Calu3 (cell line): ENCODE results near the gene MIOX. TPM values are rescaled to one million over a fixed set of nuclear protein-coding genes. Genes with fewer than 3 reads are reported as not detected.
A peak's percentile ranks its signal among the peaks of the same experiment; 100 is the strongest.

Experiments used
- BruUV-seq: library from RNA; stranded (reverse); fragments of 400-500 nt; replicated peaks from 2 replicates; lab custom pipeline; 2021; lab: Mats Ljungman, UMichigan
- CTCF ChIA-PET: fragments of 300-600 bp; sonication (Branson Sonifier 250); formaldehyde crosslinking; loops from one replicate; lab custom pipeline; 2022; ENCODE audit warnings: antibody characterized with exemption; lab: Charles Lee
- DNase-seq: peaks from one replicate; pipeline ENCODE4 v3.0.0; 2022
- H3K27ac Mint-ChIP-seq: one replicate; pipeline ENCODE4 v1.8.0; 2022; ENCODE audit warnings: mixed read lengths; ENCODE audit not compliant: unreplicated experiment
- H3K27me3 Mint-ChIP-seq: one replicate; pipeline ENCODE4 v1.8.0; 2022; ENCODE audit warnings: mixed read lengths; ENCODE audit not compliant: unreplicated experiment
- H3K36me3 Mint-ChIP-seq: one replicate; pipeline ENCODE4 v1.8.0; 2022; ENCODE audit warnings: mild to moderate bottlenecking, moderate library complexity, mixed read lengths; ENCODE audit not compliant: insufficient read depth, unreplicated experiment
- H3K4me1 Mint-ChIP-seq: one replicate; pipeline ENCODE4 v1.8.0; 2022; ENCODE audit warnings: mild to moderate bottlenecking, low read depth, mixed read lengths; ENCODE audit not compliant: unreplicated experiment
- H3K4me3 Mint-ChIP-seq: one replicate; pipeline ENCODE4 v1.8.0; 2022; ENCODE audit warnings: mild to moderate bottlenecking, low read depth, moderate library complexity, mixed read lengths; ENCODE audit not compliant: unreplicated experiment
- H3K9me3 Mint-ChIP-seq: one replicate; pipeline ENCODE4 v1.8.0; 2022; ENCODE audit warnings: low read depth, mixed read lengths; ENCODE audit not compliant: unreplicated experiment
- intact Hi-C: fragments of 100-400 bp; cut with micrococcal nuclease; formaldehyde crosslinking; loops from one replicate; pipeline ENCODE4 v1.10.0; 2022; ENCODE audit not compliant: unreplicated experiment
- total RNA-seq: library from RNA; stranded (reverse); gene quantifications from 2 replicates; pipeline ENCODE4 v1.2.3, GENCODE V29; 2022
- TF ChIP-seq, protein P1 (sequence below): fragments of 200-600 bp; IDR thresholded peaks from one replicate; pipeline ENCODE4 v1.8.0; 2022; ENCODE audit warnings: antibody characterized with exemption; ENCODE audit not compliant: unreplicated experiment

MIOX gene
- total RNA-seq, 1 experiment from 2014 or later: 0.45 TPM

DNA sequence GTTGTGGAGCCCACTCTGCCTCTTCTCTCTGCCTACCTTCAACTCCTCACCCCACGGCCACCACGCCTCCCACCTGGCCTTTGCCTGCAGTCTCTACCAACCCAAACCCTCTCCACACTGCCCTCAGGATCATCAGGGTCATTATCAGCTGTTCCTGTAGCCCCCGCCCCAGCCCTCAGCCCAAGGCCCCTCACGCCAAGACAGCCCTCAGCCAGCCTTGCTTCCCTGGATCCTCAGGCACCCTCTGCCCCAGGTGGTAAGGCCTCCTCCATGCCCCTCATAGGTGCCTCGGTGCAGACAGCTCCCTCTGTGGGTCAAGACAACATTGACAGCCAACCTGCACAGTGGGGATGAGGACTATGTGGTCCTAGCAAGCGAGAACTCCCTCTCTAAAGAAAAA, 13.6 kb upstream of the MIOX start:
- intact Hi-C loops: no loop called here
- H3K27ac Mint-ChIP-seq: peak overlapping the region; percentile 57
- BruUV-seq: no TSS peak
- TF ChIP-seq, protein P1, sequence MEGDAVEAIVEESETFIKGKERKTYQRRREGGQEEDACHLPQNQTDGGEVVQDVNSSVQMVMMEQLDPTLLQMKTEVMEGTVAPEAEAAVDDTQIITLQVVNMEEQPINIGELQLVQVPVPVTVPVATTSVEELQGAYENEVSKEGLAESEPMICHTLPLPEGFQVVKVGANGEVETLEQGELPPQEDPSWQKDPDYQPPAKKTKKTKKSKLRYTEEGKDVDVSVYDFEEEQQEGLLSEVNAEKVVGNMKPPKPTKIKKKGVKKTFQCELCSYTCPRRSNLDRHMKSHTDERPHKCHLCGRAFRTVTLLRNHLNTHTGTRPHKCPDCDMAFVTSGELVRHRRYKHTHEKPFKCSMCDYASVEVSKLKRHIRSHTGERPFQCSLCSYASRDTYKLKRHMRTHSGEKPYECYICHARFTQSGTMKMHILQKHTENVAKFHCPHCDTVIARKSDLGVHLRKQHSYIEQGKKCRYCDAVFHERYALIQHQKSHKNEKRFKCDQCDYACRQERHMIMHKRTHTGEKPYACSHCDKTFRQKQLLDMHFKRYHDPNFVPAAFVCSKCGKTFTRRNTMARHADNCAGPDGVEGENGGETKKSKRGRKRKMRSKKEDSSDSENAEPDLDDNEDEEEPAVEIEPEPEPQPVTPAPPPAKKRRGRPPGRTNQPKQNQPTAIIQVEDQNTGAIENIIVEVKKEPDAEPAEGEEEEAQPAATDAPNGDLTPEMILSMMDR: peak; percentile 41
- no peaks in the 10 kb centered on the region for H3K27me3 Mint-ChIP-seq
- H3K9me3 Mint-ChIP-seq: no peaks in the 10 kb centered on the region
- peaks cover 64% of the 10 kb centered on the region for H3K36me3 Mint-ChIP-seq
- H3K4me1 Mint-ChIP-seq: peaks cover 42% of the 10 kb centered on the region
- DNase-seq: peak; percentile 54
- H3K4me3 Mint-ChIP-seq: peak overlapping the region; percentile 85
- CTCF ChIA-PET: interaction anchor here (1.0 to 1.7 kb wide), 3 partner anchors 13 to 85 kb away, joined by 3 to 5 read pairs (median 4); no protein-coding TSS in a partner anchor

- TF ChIP-seq, protein P1: no peak
- Mint-ChIP-seq H3K27ac (peak overlapping the region; percentile 57), H3K9me3 (no peaks in the 10 kb centered on the region), H3K36me3 (peaks cover 58% of the 10 kb centered on the region), H3K4me1 (peaks cover 42% of the 10 kb centered on the region), H3K4me3 (peak overlapping the region; percentile 85), H3K27me3 (peaks cover under 1% of the 10 kb centered on the region)
- CTCF ChIA-PET: interaction anchor here (1.0 to 1.7 kb wide), 3 partner anchors 14 to 86 kb away, joined by 3 to 5 read pairs (median 4); no protein-coding TSS in a partner anchor
- BruUV-seq: no TSS peak
- DNase-seq: peak; percentile 44
- intact Hi-C loops: no loop called here
These were observed 12.6 kb upstream of the MIOX start for GRCh38 chr22:50473855-50474671.

DNA sequence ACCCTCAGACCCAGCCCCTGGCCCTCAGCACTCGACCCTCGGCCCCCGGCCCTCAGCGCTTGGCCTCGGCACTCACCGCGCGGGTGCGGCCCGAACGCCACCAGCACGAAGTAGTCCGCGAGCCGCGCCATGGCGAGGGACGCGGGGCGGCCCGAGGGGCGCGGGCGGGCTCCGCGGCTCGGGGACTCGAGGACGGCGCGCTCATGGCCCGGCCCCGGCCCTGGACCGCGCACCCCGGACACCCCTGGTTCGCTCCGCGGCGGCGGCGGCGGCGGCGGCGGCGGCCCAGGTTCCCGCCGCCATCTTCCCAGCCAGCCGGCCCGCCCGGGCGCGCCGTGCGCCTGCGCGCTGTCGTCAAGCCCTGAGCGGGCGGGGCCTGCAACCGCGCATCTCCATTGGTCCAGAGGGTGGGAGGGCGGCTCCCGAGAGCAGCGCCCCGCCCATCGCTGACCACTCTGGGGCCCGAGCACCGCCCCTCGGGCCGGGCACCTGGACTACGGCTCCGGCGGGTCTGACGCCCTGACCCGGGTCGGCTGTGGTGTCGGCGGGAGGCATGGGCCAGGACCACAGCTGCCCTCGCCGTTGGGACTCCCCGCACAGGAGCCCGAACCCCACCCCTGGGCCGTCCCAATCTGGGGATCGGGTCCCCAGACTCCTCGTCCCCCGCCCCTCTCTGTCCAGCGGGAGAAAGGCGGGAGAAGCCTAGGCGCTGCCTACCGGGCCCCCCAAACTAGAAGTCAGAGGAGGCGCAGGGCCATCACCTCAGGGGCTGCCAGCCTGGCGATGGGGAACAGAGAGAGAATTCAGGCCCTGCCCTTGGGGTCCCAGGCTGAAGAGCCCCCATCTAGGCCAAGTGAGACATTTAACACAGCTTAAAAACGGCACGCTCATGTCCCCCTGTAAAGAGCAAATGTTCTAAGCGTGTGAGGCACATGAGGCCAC, 11.7 kb upstream of the MIOX start, which contains the start of gene SBF1:
TSS of gene SBF1 (minus strand) at position 326 of the 942 bp plus-strand sequence. CDS start at position 131, 195 bp downstream.
- no peaks in the 10 kb centered on the region for H3K9me3 Mint-ChIP-seq
- H3K27ac Mint-ChIP-seq: peak within 1 kb of the TSS; percentile 57
- H3K27me3 Mint-ChIP-seq: peaks cover 10% of the 10 kb centered on the region
- DNase-seq: peak; percentile 95
- TF ChIP-seq, protein P1: no peak
- H3K4me1 Mint-ChIP-seq: peaks cover 42% of the 10 kb centered on the region
- H3K36me3 Mint-ChIP-seq: peaks cover 51% of the 10 kb centered on the region
- CTCF ChIA-PET: no interaction called here
- no TSS peak for BruUV-seq
- H3K4me3 Mint-ChIP-seq: peak within 1 kb of the TSS; percentile 85
- intact Hi-C loops: no loop called here

DNA sequence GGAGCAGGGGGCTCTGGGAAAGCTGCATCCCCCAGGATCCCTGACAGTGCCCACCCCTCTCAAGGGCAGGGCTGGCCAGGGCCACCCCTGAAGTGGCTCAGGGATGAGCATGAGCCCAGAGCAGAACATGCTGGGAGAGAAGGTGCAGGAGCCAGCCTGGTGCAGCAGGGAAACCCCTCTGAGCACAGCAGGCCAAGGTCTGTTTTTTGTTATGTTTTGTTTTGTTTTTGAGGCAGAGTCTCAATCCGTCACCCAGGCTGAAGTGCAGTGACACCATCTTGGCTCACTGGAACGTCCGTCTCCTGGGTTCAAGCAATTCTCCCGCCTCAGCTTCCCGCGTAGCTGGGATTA, 11.0 kb upstream of the MIOX start:
- H3K9me3 Mint-ChIP-seq: no peaks in the 10 kb centered on the region
- CTCF ChIA-PET: no interaction called here
- BruUV-seq: no TSS peak
- TF ChIP-seq, protein P1: no peak
- DNase-seq: no peak
- H3K4me1 Mint-ChIP-seq: peaks cover 35% of the 10 kb centered on the region
- peaks cover 49% of the 10 kb centered on the region for H3K36me3 Mint-ChIP-seq
- peak overlapping the region; percentile 27 for H3K27ac Mint-ChIP-seq
- peaks cover 15% of the 10 kb centered on the region for H3K27me3 Mint-ChIP-seq
- intact Hi-C loops: no loop called here
- H3K4me3 Mint-ChIP-seq: peak overlapping the region; percentile 85
